ENCODE data around the gene EIF5. TPM values are rescaled to one million over a fixed set of nuclear protein-coding genes. Genes with fewer than 3 reads are reported as not detected.

Gene EIF5
- total RNA-seq, 1 experiment from 2014 or later: 356 TPM

DNA sequence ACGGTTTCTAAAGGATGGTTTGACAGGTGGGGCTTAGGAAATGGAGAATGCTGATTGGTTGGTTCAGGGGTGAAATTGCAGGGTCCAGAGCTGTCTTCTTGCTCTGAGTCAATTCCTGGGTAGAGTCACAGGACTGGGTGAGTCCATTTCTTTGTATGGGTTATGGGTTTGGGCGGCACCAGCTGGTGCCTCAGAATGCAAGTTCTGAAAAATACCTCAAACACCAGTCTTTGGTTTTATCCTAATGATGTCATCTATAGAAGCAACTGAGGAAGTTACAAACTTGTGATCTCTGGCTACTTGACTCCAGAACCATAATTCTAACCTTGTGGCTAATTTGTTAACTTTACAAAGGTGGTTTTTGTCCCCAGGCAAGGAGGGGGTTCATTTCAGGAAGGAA lies 47.6 kb upstream of the EIF5 start:
- H2BK12ac ChIP-seq (ENCODE audit: insufficient read length, low read depth, low read length): no peak overlapping the region
- no peaks in the 10 kb centered on the region for H3K79me2 ChIP-seq (ENCODE audit: insufficient read depth, low read length)
- Mint-ChIP-seq H3K36me3 (ENCODE audit: insufficient read depth in 1 of 3, low read depth in 3 of 3) (no peaks in the 10 kb centered on the region; a peak in 1 of 7 replicates), H3K27ac (no peak overlapping the region), H3K9me3 (peaks cover 4 to 8% of the 10 kb centered on the region in 2 experiments), H3K4me3 (no peak overlapping the region), H3K4me1 (peaks cover 36 to 38% of the 10 kb centered on the region in 2 experiments), H3K27me3 (ENCODE audit: low read depth) (peaks cover 7% of the 10 kb centered on the region)
- no peak overlapping the region for H4K91ac ChIP-seq (ENCODE audit: insufficient read length, low read depth, low read length)
- H4K20me1 ChIP-seq (ENCODE audit: control insufficient read depth, insufficient read depth, insufficient read length): no peaks in the 10 kb centered on the region
- no peaks in the 10 kb centered on the region for H3K79me1 ChIP-seq (ENCODE audit: insufficient read depth, low read depth, low read length, poor library complexity, severe bottlenecking)
- no peaks in the 10 kb centered on the region for H3K23me2 ChIP-seq (ENCODE audit: insufficient read length, low read depth, low read length, poor library complexity, severe bottlenecking)
- H2BK120ac ChIP-seq (ENCODE audit: low read depth, low read length, poor library complexity, severe bottlenecking): no peak overlapping the region
- H3K27ac ChIP-seq (ENCODE audit: insufficient read length, low read depth, low read length): no peak overlapping the region
- H2AFZ ChIP-seq (ENCODE audit: low read length): no peak overlapping the region
- H3K4me2 ChIP-seq (ENCODE audit: insufficient read depth, insufficient read length, low read length): no peak overlapping the region
- no peak overlapping the region for H2AK5ac ChIP-seq (ENCODE audit: insufficient read length, low read length)
- peaks cover 11% of the 10 kb centered on the region for H3K4me1 ChIP-seq (ENCODE audit: insufficient read depth, low read length)
- no peak overlapping the region for H2BK15ac ChIP-seq (ENCODE audit: low read depth, low read length)
- DNase-seq: no peak
- no CpG with 5 or more reads among the region's 2 CpGs for WGBS (ENCODE audit: extremely low coverage, insufficient read length, low lambda C conversion rate)
- no peak overlapping the region for H4K5ac ChIP-seq (ENCODE audit: insufficient read length, low read depth, low read length)
- no peak overlapping the region for H3K56ac ChIP-seq (ENCODE audit: insufficient read length, low read depth, low read length)
- no peak overlapping the region for H3T11ph ChIP-seq (ENCODE audit: low read length)
- H4K8ac ChIP-seq (replicated peaks; ENCODE audit: insufficient read length, low read depth, low read length): no peak overlapping the region
- H3K14ac ChIP-seq (ENCODE audit: insufficient read depth, low read length): no peak overlapping the region
- H3K4ac ChIP-seq (ENCODE audit: low read depth, low read length): no peak overlapping the region
- no peak overlapping the region for H3K23ac ChIP-seq (ENCODE audit: insufficient read length, low read depth, low read length)
- H3K9me3 ChIP-seq (ENCODE audit: control insufficient read depth, low read depth, low read length): no peaks in the 10 kb centered on the region
- TF ChIP-seq, protein P1, sequence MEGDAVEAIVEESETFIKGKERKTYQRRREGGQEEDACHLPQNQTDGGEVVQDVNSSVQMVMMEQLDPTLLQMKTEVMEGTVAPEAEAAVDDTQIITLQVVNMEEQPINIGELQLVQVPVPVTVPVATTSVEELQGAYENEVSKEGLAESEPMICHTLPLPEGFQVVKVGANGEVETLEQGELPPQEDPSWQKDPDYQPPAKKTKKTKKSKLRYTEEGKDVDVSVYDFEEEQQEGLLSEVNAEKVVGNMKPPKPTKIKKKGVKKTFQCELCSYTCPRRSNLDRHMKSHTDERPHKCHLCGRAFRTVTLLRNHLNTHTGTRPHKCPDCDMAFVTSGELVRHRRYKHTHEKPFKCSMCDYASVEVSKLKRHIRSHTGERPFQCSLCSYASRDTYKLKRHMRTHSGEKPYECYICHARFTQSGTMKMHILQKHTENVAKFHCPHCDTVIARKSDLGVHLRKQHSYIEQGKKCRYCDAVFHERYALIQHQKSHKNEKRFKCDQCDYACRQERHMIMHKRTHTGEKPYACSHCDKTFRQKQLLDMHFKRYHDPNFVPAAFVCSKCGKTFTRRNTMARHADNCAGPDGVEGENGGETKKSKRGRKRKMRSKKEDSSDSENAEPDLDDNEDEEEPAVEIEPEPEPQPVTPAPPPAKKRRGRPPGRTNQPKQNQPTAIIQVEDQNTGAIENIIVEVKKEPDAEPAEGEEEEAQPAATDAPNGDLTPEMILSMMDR (conservative IDR thresholded peaks at IDR 0.05): no peak
- no peak overlapping the region for H2BK5ac ChIP-seq (ENCODE audit: insufficient read length, low read length)
- H3K27me3 ChIP-seq (ENCODE audit: insufficient read depth, low read length): no peaks in the 10 kb centered on the region; the same call in 1 of the 2 replicates
- no peak overlapping the region for H3K18ac ChIP-seq (ENCODE audit: insufficient read length, low read depth, low read length)
- H2BK20ac ChIP-seq (ENCODE audit: low read depth, low read length, poor library complexity, severe bottlenecking): no peak overlapping the region
- H3K9ac ChIP-seq (ENCODE audit: extremely low read depth, insufficient read length, low read length): no peak overlapping the region

Data from H9 (cell line).